Heart left ventricle (tissue), 16 donors: ENCODE measurements around the gene SEMA4D. TPM values are rescaled to one million over a fixed set of nuclear protein-coding genes. Genes with fewer than 3 reads are reported as not detected.

Experiments
- ATAC-seq, 4 donors: fragments of 200-7000 bp; cut with Tn5 transposase; one replicate each; pipeline ENCODE4 v1.9.1; 2020 to 2022; ENCODE audit warnings: moderate library complexity in 4 of 4, mild to moderate bottlenecking in 3 of 4, moderate number of reproducible peaks in 1 of 4
- DNase-seq, 5 donors: peaks; one replicate each; pipeline ENCODE4 v3.0.0-alpha.2; 2020
- H3K27ac ChIP-seq, 12 donors: fragments of 200-600 bp; sonication (generic) in 4 of 12; one replicate each; pipeline versions ENCODE4 v1.5.0 to v1.8.0; 2016 to 2022; ENCODE audit warnings: mild to moderate bottlenecking in 2 of 12
- H3K27me3 ChIP-seq, 9 donors: fragments of 200-600 bp; sonication (generic) in 2 of 9; one replicate each; pipeline versions ENCODE4 v1.5.1 to v1.8.0; 2016 to 2022; ENCODE audit warnings: mild to moderate bottlenecking in 3 of 9
- H3K36me3 ChIP-seq, 9 donors: fragments of 200-600 bp; sonication (generic) in 2 of 9; one replicate each; pipeline versions ENCODE4 v1.5.0 to v1.8.0; 2018 to 2022; ENCODE audit warnings: mild to moderate bottlenecking in 2 of 9
- H3K4me1 ChIP-seq, 12 donors: fragments of 200-600 bp; sonication (generic) in 4 of 12; one replicate each; pipeline versions ENCODE4 v1.5.0 to v1.8.0; 2016 to 2022; ENCODE audit warnings: mild to moderate bottlenecking in 3 of 12
- H3K4me3 ChIP-seq, 12 donors: fragments of 200-600 bp; sonication (generic) in 4 of 12; one replicate each; pipeline versions ENCODE4 v1.5.0 to v1.8.0; 2017 to 2022; ENCODE audit warnings: mild to moderate bottlenecking in 9 of 12, moderate library complexity in 4 of 12
- H3K9me3 ChIP-seq, 12 donors: fragments of 200-600 bp; sonication (generic) in 4 of 12; one replicate each; pipeline versions ENCODE4 v1.5.0 to v1.8.0; 2016 to 2022; ENCODE audit warnings: mild to moderate bottlenecking in 1 of 12
- CTCF ChIP-seq, 12 donors: fragments of 200-600 bp; sonication (generic) in 4 of 12; IDR thresholded peaks; one replicate each; pipeline versions ENCODE4 v1.5.0 to v1.8.0; 2018 to 2022; ENCODE audit warnings: antibody characterized with exemption in 12 of 12, mild to moderate bottlenecking in 5 of 12
- POLR2A ChIP-seq, 2 donors: fragments of 450-650 bp; IDR thresholded peaks; one replicate each; pipeline ENCODE4 v1.6.1; 2017; ENCODE audit warnings: antibody characterized with exemption in 2 of 2, mild to moderate bottlenecking in 2 of 2, moderate library complexity in 2 of 2
- WGBS, 4 donors: extraction: QIAGEN DNeasy Blood & Tissue Kit in 2 of 4; methylation state at CpG; one replicate each; pipeline versions ENCODE4 v1.1.5 to v1.1.7; 2013 to 2018; 5-methylcytosine and 5-hydroxymethylcytosine counted together
- intact Hi-C, 10 donors: fragments of 100-400 bp; cut with DNase I; formaldehyde crosslinking; loops; one replicate each; pipeline versions ENCODE4 v1.11.1 to v1.14.2; 2022
- polyA plus RNA-seq, 2 donors: library from polyadenylated mRNA; stranded (reverse); fragments of 200-250 nt; gene quantifications; one replicate each; pipeline ENCODE4 v1.2.3, GENCODE V29; 2013
- total RNA-seq, 9 donors: library from RNA; depleted of rRNA in 2 of 9; stranded (reverse); fragments of >200 nt in 2 of 9; fragmentation: NEBNext Ultra II Directional in 3 of 9; extraction: Animal tissue kit (Norgen Biotek cat#: 25700) in 3 of 9; gene quantifications; one replicate each; pipeline versions ENCODE4 v1.1.0 to v1.2.4, GENCODE V29; 2016 to 2023
- donor health status: ischemic (EF 13 %, LVEDD 7.1; RV severe dilation, severe dysfunction).
- donor health status: healthy with polysubstance abuse.
- donor health status: DM: no; HTN: yes; CAD: no.
- donor health status: DM: no; HTN: no; CAD: no.
- donor health status: ischemic (EF 25% LVEDD 6.9; RV normal size, moderate dysfunction).
- donor health status: ischemic (EF 25% LVEDD 5.7; RV mildly dilated, moderate dysfunction).
- donor health status: healthy.
- donor health status: DM: yes; HTN: yes; CAD: no.
- donor health status: ischemic (EF 35%, LVEDD 5.7; RV mildly dilated, moderate dysfunction).
- donor health status: nonischemic (EF 11% LVEDD 7.7; RV severe dilation, severe dysfunction).
- donor health status: DM: yes; HTN: yes; CAD: no.
- donor health status: PGD.
- donor health status: ischemic (EF 29% LVEDD 5.4; RV normal size, mild dysfunction).
- donor health status: nonischemic (EF 23%, LVEDD 6.1; RV moderate dilation, normal function).

SEMA4D gene
- total and polyA plus RNA-seq, 11 donors, result 4.0 to 59.8 (median 20.2) TPM

- H3K4me1 ChIP-seq, result peaks cover 0 to 69% (median 5%) of the 10 kb centered on the region in 12 donors
- intact Hi-C loops, result no loop called here
- no peak overlapping the region for H3K4me3 ChIP-seq
- H3K9me3 ChIP-seq, result peaks cover 0 to 18% (median 0%) of the 10 kb centered on the region in 12 donors
- peak in 2 of 4 donors; percentile 9 to 34 for ATAC-seq
- DNase-seq, result no peak
- TF ChIP-seq CTCF (IDR thresholded peaks at IDR 0.05) (no peak), POLR2A (IDR thresholded peaks at IDR 0.05) (no peak)
- H3K27ac ChIP-seq, result peak overlapping the region in 1 of 12 donors; percentile 54
- WGBS, 4 donors, result 86 to 95% (median 87%) methylated on average over 12 of the region's 12 CpGs
- peaks cover 0 to 10% (median 0%) of the 10 kb centered on the region in 9 donors for H3K36me3 ChIP-seq
- H3K27me3 ChIP-seq, result no peaks in the 10 kb centered on the region
These were observed 89.2 kb downstream of the SEMA4D start for GRCh38 chr9:89408628-89409101.

- Histone ChIP-seq H3K4me3 (no peak overlapping the region), H3K9me3 (peaks cover 0 to 18% (median 0%) of the 10 kb centered on the region in 12 donors), H3K4me1 (peaks cover 0 to 75% (median 5%) of the 10 kb centered on the region in 12 donors), H3K27ac (peak overlapping the region in 1 of 12 donors; percentile 88), H3K27me3 (no peaks in the 10 kb centered on the region), H3K36me3 (peaks cover 0 to 20% (median 0%) of the 10 kb centered on the region in 9 donors)
- DNase-seq, result no peak
- intact Hi-C loops, result loop anchor here in 1 of 10 donors (2.0 kb wide), 1 partner anchor 20 kb away; no protein-coding TSS in a partner anchor
- no peak for TF ChIP-seq CTCF (IDR thresholded peaks at IDR 0.05)
- no peak for TF ChIP-seq POLR2A (IDR thresholded peaks at IDR 0.05)
- ATAC-seq, result no peak
- WGBS, 4 donors, result 13 to 29% (median 23%) methylated on average over 2 of the region's 2 CpGs
These were observed 90.8 kb downstream of the SEMA4D start for GRCh38 chr9:89407070-89407469.

GRCh38 chr9:89405826-89406225 is 92.1 kb downstream of the SEMA4D start:
- Histone ChIP-seq H3K4me1 (peaks cover 0 to 78% (median 5%) of the 10 kb centered on the region in 12 donors), H3K9me3 (peaks cover 0 to 10% (median 0%) of the 10 kb centered on the region in 12 donors), H3K27me3 (no peaks in the 10 kb centered on the region), H3K4me3 (peak overlapping the region in 5 of 12 donors; percentile 3 to 40 (median 15)), H3K36me3 (peaks cover 0 to 32% (median 3%) of the 10 kb centered on the region in 9 donors), H3K27ac (peak overlapping the region in 1 of 12 donors; percentile 88)
- no peak for TF ChIP-seq POLR2A (IDR thresholded peaks at IDR 0.05)
- TF ChIP-seq CTCF (IDR thresholded peaks at IDR 0.05), result no peak
- ATAC-seq, result peak; percentile 35 to 69 (median 57)
- intact Hi-C loops, result loop anchor here in 1 of 10 donors (2.0 kb wide), 1 partner anchor 19 kb away; no protein-coding TSS in a partner anchor
- WGBS, 4 donors, result 48 to 63% (median 56%) methylated on average over 11 of the region's 11 CpGs
- peak; percentile 34 to 75 (median 47) for DNase-seq

GRCh38 chr9:89404074-89404473 is 93.8 kb downstream of the SEMA4D start:
- Histone ChIP-seq H3K27ac (no peak overlapping the region), H3K4me3 (no peak overlapping the region), H3K27me3 (no peaks in the 10 kb centered on the region), H3K9me3 (peaks cover 0 to 9% (median 0%) of the 10 kb centered on the region in 12 donors), H3K4me1 (peaks cover 0 to 76% (median 3%) of the 10 kb centered on the region in 12 donors), H3K36me3 (peaks cover 0 to 46% (median 3%) of the 10 kb centered on the region in 9 donors)
- intact Hi-C loops, result no loop called here
- WGBS, 4 donors, result 78 to 86% (median 84%) methylated on average over 10 to 11 of the region's 11 CpGs
- DNase-seq, result no peak
- TF ChIP-seq CTCF (IDR thresholded peaks at IDR 0.05), result no peak
- no peak for TF ChIP-seq POLR2A (IDR thresholded peaks at IDR 0.05)
- ATAC-seq, result no peak
